Suppressor macrophage (primary cell): ENCODE data around the gene HECW1.
"Not testable (repeated sequence)": the region's sequence is repeated elsewhere in the genome, so short reads cannot be mapped to it uniquely, and the experiment has no call there.

Source experiments
- DNase-seq, 4 experiments: peaks; one replicate each; pipeline ENCODE4 v3.0.0-alpha.2; 2020 to 2022

HECW1 gene

GRCh38 chr7:43311694-43312093 lies 199.2 kb downstream of the HECW1 start:
- DNase-seq: no peak

GRCh38 chr7:43313628-43314378 lies 201.4 kb downstream of the HECW1 start:
- DNase-seq: no peak

GRCh38 chr7:43314379-43315158 lies 202.1 kb downstream of the HECW1 start:
- no peak for DNase-seq

GRCh38 chr7:43317075-43317474 lies 204.6 kb downstream of the HECW1 start:
- no peak for DNase-seq

GRCh38 chr7:43318188-43318770 lies 205.8 kb downstream of the HECW1 start:
- DNase-seq: no peak

- no peak for DNase-seq
Observed at GRCh38 chr7:43325595-43325994, 213.1 kb downstream of the HECW1 start.

- no peak for DNase-seq
Observed at GRCh38 chr7:43328336-43328735, 215.9 kb downstream of the HECW1 start.

- no peak for DNase-seq
Observed at GRCh38 chr7:43328785-43329380, 216.4 kb downstream of the HECW1 start.

- no peak for DNase-seq
Observed at GRCh38 chr7:43332193-43332796, 219.8 kb downstream of the HECW1 start.

GRCh38 chr7:43337191-43337590 lies 224.7 kb downstream of the HECW1 start:
- no peak for DNase-seq

GRCh38 chr7:43337811-43338210 lies 225.4 kb downstream of the HECW1 start:
- DNase-seq: no peak

GRCh38 chr7:43341132-43341531 lies 228.7 kb downstream of the HECW1 start:
- DNase-seq: no peak

- not testable (repeated sequence) for DNase-seq
Observed at GRCh38 chr7:43343417-43343816, 231.0 kb downstream of the HECW1 start.

GRCh38 chr7:43345696-43346095 lies 233.2 kb downstream of the HECW1 start:
- not testable (repeated sequence) for DNase-seq

GRCh38 chr7:43351683-43352082 lies 239.2 kb downstream of the HECW1 start:
- no peak for DNase-seq

GRCh38 chr7:43353902-43354301 lies 241.5 kb downstream of the HECW1 start:
- DNase-seq: no peak

GRCh38 chr7:43362652-43363034 lies 250.2 kb downstream of the HECW1 start:
- DNase-seq: peak in 2 of 4 experiments; percentile 17 to 20

- peak in 1 of 4 experiments; percentile 14 for DNase-seq
Observed at GRCh38 chr7:43363035-43363791, 250.8 kb downstream of the HECW1 start.

- DNase-seq: no peak
Observed at GRCh38 chr7:43364391-43364790, 251.9 kb downstream of the HECW1 start.

GRCh38 chr7:43372676-43373355 lies 260.4 kb downstream of the HECW1 start:
- no peak for DNase-seq

- DNase-seq: no peak
Observed at GRCh38 chr7:43377196-43377960, 264.9 kb downstream of the HECW1 start.
